Common myeloid progenitor, CD34-positive (primary cell): ENCODE data around the gene MYL6.

Experiments used
- CTCF ChIA-PET: fragments of 350-600 bp; sonication (Branson Sonifier 250); formaldehyde crosslinking; loops from one replicate; lab custom pipeline; 2021; ENCODE audit warnings: antibody characterized with exemption; lab: Charles Lee
- POLR2A ChIA-PET: fragments of 350-600 bp; sonication (Branson Sonifier 250); formaldehyde crosslinking; loops from one replicate; lab custom pipeline; 2021; ENCODE audit warnings: antibody characterized with exemption; lab: Charles Lee
- DNase-seq, 3 donors: peaks; one replicate each; pipeline versions ENCODE4 v3.0.0 to v3.0.0-alpha.2; 2013
- H3K27ac ChIP-seq, 2 experiments: 1 replicate in 1 of 2; 2 replicates in 1 of 2; pipeline ENCODE4 v1.7.0; 2013; ENCODE audit warnings: inconsistent platforms in 2 of 2, low read length in 2 of 2, mild to moderate bottlenecking in 2 of 2, low read depth in 1 of 2, moderate library complexity in 1 of 2; ENCODE audit not compliant: severe bottlenecking in 2 of 2, insufficient read depth in 1 of 2, poor library complexity in 1 of 2
- H3K27me3 ChIP-seq, 5 experiments: replicated peaks in 2 of 5; 1 replicate in 3 of 5; 2 replicates in 2 of 5; pipeline versions ENCODE4 v1.6.1 to v1.7.0; 2013; ENCODE audit warnings: low read length in 4 of 5, mild to moderate bottlenecking in 2 of 5, moderate library complexity in 2 of 5, inconsistent platforms in 1 of 5; ENCODE audit not compliant: insufficient read depth in 5 of 5, control insufficient read depth in 4 of 5
- H3K36me3 ChIP-seq, 4 experiments: 1 replicate in 2 of 4; 2 replicates in 2 of 4; pipeline versions ENCODE4 v1.6.1 to v1.7.0; 2013; ENCODE audit warnings: low read length in 3 of 4, control low read depth in 1 of 4, mild to moderate bottlenecking in 1 of 4; ENCODE audit not compliant: control insufficient read depth in 4 of 4, insufficient read depth in 4 of 4
- H3K4me1 ChIP-seq, 4 experiments: 1 replicate in 3 of 4; 2 replicates in 1 of 4; pipeline versions ENCODE4 v1.6.1 to v1.7.1; 2013; ENCODE audit warnings: low read length in 3 of 4, mild to moderate bottlenecking in 3 of 4, control low read depth in 1 of 4, inconsistent platforms in 1 of 4, moderate library complexity in 1 of 4; ENCODE audit not compliant: control insufficient read depth in 4 of 4, insufficient read depth in 4 of 4; ENCODE audit errors: control extremely low read depth in 1 of 4
- H3K4me3 ChIP-seq, 7 experiments: 1 replicate in 4 of 7; 2 replicates in 3 of 7; pipeline versions ENCODE4 v1.5.1 to v1.7.0; 2013; ENCODE audit warnings: mild to moderate bottlenecking in 7 of 7, low read length in 6 of 7, moderate library complexity in 6 of 7, inconsistent platforms in 2 of 7, low read depth in 2 of 7, control low read depth in 1 of 7; ENCODE audit not compliant: insufficient read depth in 4 of 7, control insufficient read depth in 1 of 7; ENCODE audit errors: extremely low read depth in 1 of 7
- H3K9me3 ChIP-seq, 5 experiments: 1 replicate in 4 of 5; 2 replicates in 1 of 5; pipeline versions ENCODE4 v1.6.1 to v1.7.1; 2013; ENCODE audit warnings: low read length in 4 of 5, mild to moderate bottlenecking in 2 of 5, inconsistent platforms in 1 of 5, low read depth in 1 of 5, moderate library complexity in 1 of 5; ENCODE audit not compliant: control insufficient read depth in 4 of 5, insufficient read depth in 2 of 5; ENCODE audit errors: control extremely low read depth in 1 of 5
- WGBS: methylation state at CpG from one replicate; pipeline ENCODE4 v1.1.5; 2013; ENCODE audit not compliant: insufficient coverage; 5-methylcytosine and 5-hydroxymethylcytosine counted together

The MYL6 gene

GRCh38 chr12:56128670-56129205 lies 29.4 kb upstream of the MYL6 start:
- peak in 2 of 3 donors; percentile 46 to 63 for DNase-seq
- WGBS: 0% methylated on average over 19 of the region's 20 CpGs
- peaks cover 11 to 37% (median 28%) of the 10 kb centered on the region in 4 experiments for H3K36me3 ChIP-seq
- peak overlapping the region; percentile 48 to 89 for H3K27ac ChIP-seq
- ChIA-PET POLR2A (interaction anchor here (0.9 to 4.8 kb wide), 8 partner anchors 10 to 93 kb away, joined by 3 to 24 read pairs (median 4); partner anchors contain the start of genes MYL6, RNF41, SMARCC2 and ZC3H10), CTCF (interaction anchor here (0.9 to 12.4 kb wide), 11 partner anchors 10 to 110 kb away, joined by 3 to 198 read pairs (median 8); partner anchors contain the start of genes MYL6, MYL6B, RNF41 and RPL41)
- peaks cover 26 to 67% (median 63%) of the 10 kb centered on the region in 4 experiments for H3K4me1 ChIP-seq
- H3K9me3 ChIP-seq: no peaks in the 10 kb centered on the region
- H3K4me3 ChIP-seq: peak overlapping the region; percentile 83 to 97 (median 90)
- H3K27me3 ChIP-seq: no peaks in the 10 kb centered on the region

- peak overlapping the region; percentile 83 to 97 (median 90) for H3K4me3 ChIP-seq
- H3K36me3 ChIP-seq: peaks cover 16 to 41% (median 34%) of the 10 kb centered on the region in 4 experiments
- POLR2A ChIA-PET: interaction anchor here (0.6 to 4.8 kb wide), 3 partner anchors 29 to 1695 kb away, joined by 3 to 24 read pairs (median 11); partner anchors contain the start of genes MYL6 and RNF41
- peaks cover 26 to 62% (median 59%) of the 10 kb centered on the region in 4 experiments for H3K4me1 ChIP-seq
- peak; percentile 76 to 91 (median 86) for DNase-seq
- H3K9me3 ChIP-seq: no peaks in the 10 kb centered on the region
- no peaks in the 10 kb centered on the region for H3K27me3 ChIP-seq
- peak overlapping the region; percentile 35 to 89 for H3K27ac ChIP-seq
- WGBS: under 1% methylated on average over 24 of the region's 29 CpGs
- CTCF ChIA-PET: interaction anchor here (0.6 to 12.4 kb wide), 11 partner anchors 9 to 93 kb away, joined by 3 to 198 read pairs (median 7); partner anchors contain the start of genes MYL6, MYL6B, RNF41 and RPL41
Observed at GRCh38 chr12:56129206-56129941, 28.8 kb upstream of the MYL6 start.

- Histone ChIP-seq H3K36me3 (peaks cover 16 to 47% (median 36%) of the 10 kb centered on the region in 4 experiments), H3K27ac (peak overlapping the region; percentile 35 to 89)
- 81% methylated on average over 16 of the region's 22 CpGs for WGBS
Observed at GRCh38 chr12:56129942-56130495, 28.1 kb upstream of the MYL6 start.

GRCh38 chr12:56130876-56131275 lies 27.3 kb upstream of the MYL6 start:
- POLR2A ChIA-PET: no interaction called here

More at GRCh38 chr12:56129942-56130495, 28.1 kb upstream of the MYL6 start:
- CTCF ChIA-PET: interaction anchor here (0.6 to 5.6 kb wide), 8 partner anchors 8 to 58 kb away, joined by 3 to 37 read pairs (median 4); partner anchors contain the start of genes MYL6, MYL6B, RPL41 and ZC3H10
- H3K9me3 ChIP-seq: no peaks in the 10 kb centered on the region
- peak overlapping the region in 6 of 7 experiments; percentile 87 to 97 (median 90) for H3K4me3 ChIP-seq
- peaks cover 21 to 56% (median 52%) of the 10 kb centered on the region in 4 experiments for H3K4me1 ChIP-seq
- DNase-seq: no peak
- no peaks in the 10 kb centered on the region for H3K27me3 ChIP-seq
- POLR2A ChIA-PET: interaction anchor here (0.6 to 4.8 kb wide), 2 partner anchors 28 to 1695 kb away, joined by 3 to 24 read pairs; partner anchors contain the start of gene MYL6

GRCh38 chr12:56134897-56135296 lies 23.3 kb upstream of the MYL6 start:
- no peak overlapping the region for H3K4me3 ChIP-seq
- H3K4me1 ChIP-seq: peaks cover 0 to 24% (median 20%) of the 10 kb centered on the region in 4 experiments
- peaks cover 20 to 88% (median 66%) of the 10 kb centered on the region in 4 experiments for H3K36me3 ChIP-seq
- ChIA-PET POLR2A (no interaction called here), CTCF (interaction anchor here (1.0 to 10.6 kb wide), 2 partner anchors 9 to 10 kb away, joined by 5 to 90 read pairs; partner anchors contain the start of gene ESYT1)
- no peaks in the 10 kb centered on the region for H3K27me3 ChIP-seq
- H3K9me3 ChIP-seq: no peaks in the 10 kb centered on the region
- no peak overlapping the region for H3K27ac ChIP-seq
- WGBS: 100% methylated on average over 1 of the region's 6 CpGs
- DNase-seq: no peak

More at GRCh38 chr12:56130876-56131275, 27.3 kb upstream of the MYL6 start:
- Histone ChIP-seq H3K4me1 (peaks cover 18 to 47% (median 44%) of the 10 kb centered on the region in 4 experiments), H3K9me3 (no peaks in the 10 kb centered on the region), H3K27ac (peak overlapping the region; percentile 12 to 89), H3K4me3 (no peak overlapping the region), H3K27me3 (no peaks in the 10 kb centered on the region), H3K36me3 (peaks cover 16 to 51% (median 38%) of the 10 kb centered on the region in 4 experiments)
- 100% methylated on average over 1 of the region's 4 CpGs for WGBS
- CTCF ChIA-PET: interaction anchor here (0.9 to 5.6 kb wide), 4 partner anchors 8 to 57 kb away, joined by 3 to 37 read pairs (median 11); partner anchors contain the start of genes RPL41 and ZC3H10
- DNase-seq: no peak

- no peak overlapping the region for H3K4me3 ChIP-seq
- DNase-seq: no peak
- no peaks in the 10 kb centered on the region for H3K27me3 ChIP-seq
- peaks cover 21 to 85% (median 66%) of the 10 kb centered on the region in 4 experiments for H3K36me3 ChIP-seq
- no peaks in the 10 kb centered on the region for H3K9me3 ChIP-seq
- CTCF ChIA-PET: interaction anchor here (0.7 to 10.6 kb wide), 9 partner anchors 8 to 326 kb away, joined by 3 to 90 read pairs (median 4); partner anchors contain the start of genes ESYT1, SMARCC2 and ZC3H10
- peak overlapping the region in 1 of 2 experiments; percentile 25 for H3K27ac ChIP-seq
- H3K4me1 ChIP-seq: peaks cover 0 to 23% (median 17%) of the 10 kb centered on the region in 4 experiments
- POLR2A ChIA-PET: interaction anchor here (1.1 kb wide), 1 partner anchor 25 kb away, joined by 3 read pairs; no protein-coding TSS in a partner anchor
- 95% methylated on average over 10 of the region's 14 CpGs for WGBS
Observed at GRCh38 chr12:56137853-56138571, 20.1 kb upstream of the MYL6 start.
